GM19328 (cell line): ENCODE measurements around the gene BRD9.
"Not testable (repeated sequence)": the region's sequence is repeated elsewhere in the genome, so short reads cannot be mapped to it uniquely, and the experiment has no call there.

Source experiments
- ATAC-seq: cut with Tn5 transposase; IDR thresholded peaks from one replicate; pipeline ENCODE4 v1.9.1; 2021; ENCODE audit warnings: mild to moderate bottlenecking, moderate library complexity; ENCODE audit not compliant: unreplicated experiment

Gene BRD9

GRCh38 chr5:860506-861150, 32.0 kb downstream of the BRD9 start:
- ATAC-seq, result no peak

GRCh38 chr5:859798-860296, 32.8 kb downstream of the BRD9 start:
- ATAC-seq, result no peak

GRCh38 chr5:859391-859790, 33.2 kb downstream of the BRD9 start:
- no peak for ATAC-seq

- no peak for ATAC-seq
These were observed 33.9 kb downstream of the BRD9 start for GRCh38 chr5:858726-859125.

- ATAC-seq, result no peak
These were observed 35.8 kb downstream of the BRD9 start for GRCh38 chr5:856531-857425.

- ATAC-seq, result no peak
These were observed 36.6 kb downstream of the BRD9 start for GRCh38 chr5:855771-856530.

GRCh38 chr5:854966-855743, 37.4 kb downstream of the BRD9 start:
- ATAC-seq, result no peak

GRCh38 chr5:854217-854616, 38.4 kb downstream of the BRD9 start:
- ATAC-seq, result no peak

GRCh38 chr5:853416-854090, 39.0 kb downstream of the BRD9 start:
- not testable (repeated sequence) for ATAC-seq

GRCh38 chr5:852431-853401, 39.9 kb downstream of the BRD9 start:
- ATAC-seq, result no peak

- ATAC-seq, result no peak
These were observed 40.6 kb downstream of the BRD9 start for GRCh38 chr5:852018-852417.

GRCh38 chr5:851553-851952, 41.0 kb downstream of the BRD9 start:
- ATAC-seq, result no peak

- no peak for ATAC-seq
These were observed 41.5 kb downstream of the BRD9 start for GRCh38 chr5:851076-851475.

GRCh38 chr5:850511-851006, 42.0 kb downstream of the BRD9 start, which contains the start of gene ZDHHC11:
Gene ZDHHC11 (minus strand): TSS chr5:850986. CDS start chr5:850602, 384 bp downstream.
- no peak for ATAC-seq

- no peak for ATAC-seq
These were observed 42.8 kb downstream of the BRD9 start for GRCh38 chr5:849651-850301.

- ATAC-seq, result no peak
These were observed 43.9 kb downstream of the BRD9 start for GRCh38 chr5:848671-849111.

GRCh38 chr5:847736-848135, 44.9 kb downstream of the BRD9 start:
- not testable (repeated sequence) for ATAC-seq

- not testable (repeated sequence) for ATAC-seq
These were observed 45.4 kb downstream of the BRD9 start for GRCh38 chr5:847212-847611.
